HG03064 (cell line): ENCODE measurements around the gene DESI1.
"Not testable (repeated sequence)": the region's sequence is repeated elsewhere in the genome, so short reads cannot be mapped to it uniquely, and the experiment has no call there.

Experiments used
- ATAC-seq: cut with Tn5 transposase; IDR thresholded peaks from one replicate; pipeline ENCODE4 v1.9.1; 2021; ENCODE audit warnings: low read depth; ENCODE audit not compliant: unreplicated experiment

The DESI1 gene

GRCh38 chr22:41589391-41590241 lies 31.2 kb downstream of the DESI1 start, which contains the start of gene PMM1:
Gene PMM1 (minus strand): TSS chr22:41589840. CDS start chr22:41589805, 35 bp downstream.
- peak; percentile 84 for ATAC-seq

- ATAC-seq = no peak
Measured at GRCh38 chr22:41587347-41587723, 33.5 kb downstream of the DESI1 start.

- no peak for ATAC-seq
Measured at GRCh38 chr22:41585898-41586297, 34.9 kb downstream of the DESI1 start.

- no peak for ATAC-seq
Measured at GRCh38 chr22:41584881-41585280, 36.0 kb downstream of the DESI1 start.

GRCh38 chr22:41582694-41583093 lies 38.1 kb downstream of the DESI1 start:
- no peak for ATAC-seq

GRCh38 chr22:41579997-41580355 lies 40.9 kb downstream of the DESI1 start:
- ATAC-seq = no peak

- ATAC-seq = no peak
Measured at GRCh38 chr22:41579297-41579996, 41.4 kb downstream of the DESI1 start.

GRCh38 chr22:41578818-41579217 lies 42.0 kb downstream of the DESI1 start:
- no peak for ATAC-seq

GRCh38 chr22:41578114-41578513 lies 42.7 kb downstream of the DESI1 start:
- ATAC-seq = no peak

GRCh38 chr22:41576877-41577276 lies 44.0 kb downstream of the DESI1 start:
- no peak for ATAC-seq

GRCh38 chr22:41575533-41575932 lies 45.3 kb downstream of the DESI1 start:
- no peak for ATAC-seq

GRCh38 chr22:41574847-41575381 lies 45.9 kb downstream of the DESI1 start:
- no peak for ATAC-seq

- ATAC-seq = no peak
Measured at GRCh38 chr22:41573677-41574076, 47.2 kb downstream of the DESI1 start.

GRCh38 chr22:41572305-41572704 lies 48.5 kb downstream of the DESI1 start:
- not testable (repeated sequence) for ATAC-seq

- no peak for ATAC-seq
Measured at GRCh38 chr22:41571786-41572185, 49.1 kb downstream of the DESI1 start.

- ATAC-seq = no peak
Measured at GRCh38 chr22:41570221-41570620, 50.6 kb downstream of the DESI1 start.

GRCh38 chr22:41568811-41569210 lies 52.0 kb downstream of the DESI1 start:
- no peak for ATAC-seq

GRCh38 chr22:41567512-41567768 lies 53.4 kb downstream of the DESI1 start:
- no peak for ATAC-seq

- no peak for ATAC-seq
Measured at GRCh38 chr22:41565403-41566054, 55.3 kb downstream of the DESI1 start.

GRCh38 chr22:41564563-41564962 lies 56.3 kb downstream of the DESI1 start:
- no peak for ATAC-seq

GRCh38 chr22:41563051-41563711 lies 57.7 kb downstream of the DESI1 start:
- ATAC-seq = no peak
